Uterus (tissue), 4 donors: ENCODE measurements around the gene TNFRSF21. TPM values are rescaled to one million over a fixed set of nuclear protein-coding genes. Genes with fewer than 3 reads are reported as not detected.

ENCODE experiments used
- DNase-seq, 2 donors: peaks; one replicate each; pipeline ENCODE4 v3.0.0-alpha.2; 2019 to 2020
- H3K27ac ChIP-seq, 2 donors: fragments of 200-600 bp; sonication (generic); 1 replicate in 1 of 2; 2 replicates in 1 of 2; pipeline ENCODE4 v1.5.1; 2016 to 2018
- H3K27me3 ChIP-seq, 2 donors: fragments of 200-600 bp; sonication (generic); one replicate each; pipeline ENCODE4 v1.5.1; 2018 to 2019; ENCODE audit warnings: control low read depth in 1 of 2
- H3K36me3 ChIP-seq, 2 donors: fragments of 200-600 bp; sonication (generic); one replicate each; pipeline ENCODE4 v1.5.1; 2019; ENCODE audit warnings: control low read depth in 1 of 2
- H3K4me1 ChIP-seq, 2 donors: fragments of 200-600 bp; sonication (generic); one replicate each; pipeline ENCODE4 v1.5.1; 2018 to 2019; ENCODE audit warnings: control low read depth in 1 of 2
- H3K4me3 ChIP-seq, 2 donors: fragments of 200-600 bp; sonication (generic); 1 replicate in 1 of 2; 2 replicates in 1 of 2; pipeline ENCODE4 v1.5.1; 2018 to 2019; ENCODE audit warnings: mild to moderate bottlenecking in 1 of 2
- H3K9me3 ChIP-seq, 2 donors: fragments of 200-600 bp; sonication (generic); one replicate each; pipeline ENCODE4 v1.5.1; 2019; ENCODE audit warnings: control low read depth in 1 of 2
- POLR2A ChIP-seq, 2 donors: fragments of 450-650 bp; IDR thresholded peaks; one replicate each; pipeline ENCODE4 v1.6.1; 2016; ENCODE audit warnings: antibody characterized with exemption in 2 of 2, mild to moderate bottlenecking in 1 of 2, moderate library complexity in 1 of 2
- intact Hi-C: fragments of 100-400 bp; cut with DNase I; formaldehyde crosslinking; loops from one replicate; pipeline ENCODE4 v1.15.1; 2023; ENCODE audit warnings: low total_unique reads
- total RNA-seq, 4 donors: library from RNA; depleted of rRNA in 3 of 4; stranded (reverse); fragments of >200 nt in 3 of 4; gene quantifications; one replicate each; pipeline versions ENCODE4 v1.1.0 to v1.2.4, GENCODE V29; 2014 to 2023
- TF ChIP-seq, protein P1 (sequence below), 4 experiments: fragments of 200-600 bp in 2 of 4; fragments of 450-650 bp in 2 of 4; sonication (generic) in 2 of 4; IDR thresholded peaks; one replicate each; pipeline ENCODE4 v1.5.1; 2016 to 2019; ENCODE audit warnings: antibody characterized with exemption in 4 of 4, mild to moderate bottlenecking in 2 of 4, moderate library complexity in 1 of 4
- donor health status: DM: yes; HTN: yes; CAD: no.

Gene TNFRSF21
- total RNA-seq, 4 donors from 2014 or later = 1.0 to 33.1 (median 13.2) TPM

GRCh38 chr6:47245745-47246371, 63.8 kb downstream of the TNFRSF21 start:
- no peaks in the 10 kb centered on the region for H3K4me1 ChIP-seq
- no peak overlapping the region for H3K4me3 ChIP-seq
- H3K36me3 ChIP-seq = no peaks in the 10 kb centered on the region
- intact Hi-C loops = no loop called here
- H3K27me3 ChIP-seq = no peaks in the 10 kb centered on the region
- H3K27ac ChIP-seq = no peak overlapping the region
- no peaks in the 10 kb centered on the region for H3K9me3 ChIP-seq
- TF ChIP-seq, protein P1, sequence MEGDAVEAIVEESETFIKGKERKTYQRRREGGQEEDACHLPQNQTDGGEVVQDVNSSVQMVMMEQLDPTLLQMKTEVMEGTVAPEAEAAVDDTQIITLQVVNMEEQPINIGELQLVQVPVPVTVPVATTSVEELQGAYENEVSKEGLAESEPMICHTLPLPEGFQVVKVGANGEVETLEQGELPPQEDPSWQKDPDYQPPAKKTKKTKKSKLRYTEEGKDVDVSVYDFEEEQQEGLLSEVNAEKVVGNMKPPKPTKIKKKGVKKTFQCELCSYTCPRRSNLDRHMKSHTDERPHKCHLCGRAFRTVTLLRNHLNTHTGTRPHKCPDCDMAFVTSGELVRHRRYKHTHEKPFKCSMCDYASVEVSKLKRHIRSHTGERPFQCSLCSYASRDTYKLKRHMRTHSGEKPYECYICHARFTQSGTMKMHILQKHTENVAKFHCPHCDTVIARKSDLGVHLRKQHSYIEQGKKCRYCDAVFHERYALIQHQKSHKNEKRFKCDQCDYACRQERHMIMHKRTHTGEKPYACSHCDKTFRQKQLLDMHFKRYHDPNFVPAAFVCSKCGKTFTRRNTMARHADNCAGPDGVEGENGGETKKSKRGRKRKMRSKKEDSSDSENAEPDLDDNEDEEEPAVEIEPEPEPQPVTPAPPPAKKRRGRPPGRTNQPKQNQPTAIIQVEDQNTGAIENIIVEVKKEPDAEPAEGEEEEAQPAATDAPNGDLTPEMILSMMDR (IDR thresholded peaks at IDR 0.05) = no peak
- no peak for TF ChIP-seq POLR2A (IDR thresholded peaks at IDR 0.05)
- no peak for DNase-seq

DNA sequence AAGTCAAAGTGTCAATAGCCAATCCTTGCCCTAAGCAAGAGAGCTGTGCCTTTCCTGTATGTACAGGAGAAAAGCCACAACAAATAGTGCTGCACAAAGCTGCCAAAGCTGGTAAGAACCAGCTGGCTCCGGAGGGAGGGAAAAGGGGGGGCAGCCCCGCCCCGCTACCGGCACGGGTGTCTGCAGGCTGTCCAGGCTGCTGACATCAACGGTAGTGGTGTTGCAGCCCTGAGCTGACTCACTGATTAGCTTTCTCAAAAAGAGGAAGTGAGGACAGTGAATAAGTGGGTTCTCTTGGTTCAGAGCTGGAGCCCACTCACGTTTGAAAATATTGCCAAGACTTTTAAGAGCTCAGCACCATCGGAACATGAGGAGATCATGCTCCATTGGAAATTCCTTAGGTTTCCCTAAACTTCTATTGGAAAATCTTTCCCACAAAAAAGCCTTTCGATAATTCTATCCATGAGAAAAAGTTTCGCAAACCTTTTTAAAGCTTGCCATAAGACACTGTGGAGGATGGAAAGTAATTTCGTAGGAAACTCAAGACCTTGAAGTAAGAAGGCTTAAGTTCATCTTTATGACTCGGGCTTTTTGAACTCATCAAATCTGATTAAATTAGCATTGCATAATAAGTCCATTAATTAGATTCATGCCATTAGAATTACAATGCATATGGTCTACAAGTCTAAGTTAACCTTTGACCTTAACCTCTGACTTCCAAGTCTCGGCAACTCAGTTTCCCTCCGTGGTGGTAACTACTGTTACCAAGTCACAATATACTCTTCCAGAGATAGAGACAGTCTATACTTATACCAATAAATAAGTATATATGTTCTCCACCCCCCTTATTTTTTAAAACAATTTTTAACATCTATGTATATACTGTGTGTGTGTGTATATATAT, 67.0 kb downstream of the TNFRSF21 start:
- Histone ChIP-seq H3K4me1 (no peaks in the 10 kb centered on the region), H3K4me3 (no peak overlapping the region)

GRCh38 chr6:47241742-47242482, 67.8 kb downstream of the TNFRSF21 start:
- H3K4me3 ChIP-seq = no peak overlapping the region
- H3K27me3 ChIP-seq = no peaks in the 10 kb centered on the region
- intact Hi-C loops = no loop called here
- TF ChIP-seq, protein P1 (IDR thresholded peaks at IDR 0.05) = no peak
- no peak for TF ChIP-seq POLR2A (IDR thresholded peaks at IDR 0.05)
- no peaks in the 10 kb centered on the region for H3K36me3 ChIP-seq
- no peaks in the 10 kb centered on the region for H3K9me3 ChIP-seq
- H3K27ac ChIP-seq = peak overlapping the region; percentile 52 to 60
- no peak for DNase-seq
- no peaks in the 10 kb centered on the region for H3K4me1 ChIP-seq

More for the DNA sequence above, 67.0 kb downstream of the TNFRSF21 start:
- H3K36me3 ChIP-seq = no peaks in the 10 kb centered on the region
- no peaks in the 10 kb centered on the region for H3K9me3 ChIP-seq
- intact Hi-C loops = no loop called here
- peak overlapping the region; percentile 52 to 60 for H3K27ac ChIP-seq
- DNase-seq = peak; percentile 78 to 84
- no peak for TF ChIP-seq POLR2A (IDR thresholded peaks at IDR 0.05)
- TF ChIP-seq, protein P1 (IDR thresholded peaks at IDR 0.05) = no peak
- H3K27me3 ChIP-seq = no peaks in the 10 kb centered on the region

- intact Hi-C loops = no loop called here
- no peaks in the 10 kb centered on the region for H3K9me3 ChIP-seq
- H3K4me3 ChIP-seq = no peak overlapping the region
- TF ChIP-seq, protein P1 (IDR thresholded peaks at IDR 0.05) = no peak
- no peaks in the 10 kb centered on the region for H3K36me3 ChIP-seq
- H3K4me1 ChIP-seq = no peaks in the 10 kb centered on the region
- DNase-seq = no peak
- H3K27me3 ChIP-seq = no peaks in the 10 kb centered on the region
- H3K27ac ChIP-seq = no peak overlapping the region
These were observed 69.3 kb downstream of the TNFRSF21 start for GRCh38 chr6:47240277-47240890.
